GM12801 (cell line): ENCODE results near the gene PRSS58.

Experiments used
- TF ChIP-seq, protein P1 (sequence below): IDR thresholded peaks from one replicate; pipeline ENCODE4 v1.5.1; 2011; ENCODE audit warnings: control low read depth; ENCODE audit not compliant: insufficient read length; ENCODE audit errors: extremely low read depth

PRSS58 gene

DNA sequence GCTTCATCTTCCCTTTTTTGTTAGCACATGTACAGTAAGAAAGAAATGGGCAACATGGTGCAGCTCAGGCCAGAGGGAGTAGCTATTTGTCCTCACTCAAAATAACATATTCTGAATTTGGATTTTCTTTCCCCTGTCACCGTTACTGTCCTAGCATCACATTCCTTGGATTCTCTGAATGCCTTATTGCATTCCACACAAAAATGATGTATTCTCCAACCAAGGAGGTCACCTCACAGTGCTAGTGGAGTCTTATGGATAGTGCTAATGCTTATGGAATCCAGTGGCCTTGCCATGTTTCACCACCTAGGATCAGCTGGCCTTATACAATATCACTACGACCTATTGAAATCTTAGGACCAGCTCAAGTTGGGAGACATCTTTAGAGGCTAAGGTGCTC is 7.2 kb downstream of the PRSS58 start:
- TF ChIP-seq, protein P1, sequence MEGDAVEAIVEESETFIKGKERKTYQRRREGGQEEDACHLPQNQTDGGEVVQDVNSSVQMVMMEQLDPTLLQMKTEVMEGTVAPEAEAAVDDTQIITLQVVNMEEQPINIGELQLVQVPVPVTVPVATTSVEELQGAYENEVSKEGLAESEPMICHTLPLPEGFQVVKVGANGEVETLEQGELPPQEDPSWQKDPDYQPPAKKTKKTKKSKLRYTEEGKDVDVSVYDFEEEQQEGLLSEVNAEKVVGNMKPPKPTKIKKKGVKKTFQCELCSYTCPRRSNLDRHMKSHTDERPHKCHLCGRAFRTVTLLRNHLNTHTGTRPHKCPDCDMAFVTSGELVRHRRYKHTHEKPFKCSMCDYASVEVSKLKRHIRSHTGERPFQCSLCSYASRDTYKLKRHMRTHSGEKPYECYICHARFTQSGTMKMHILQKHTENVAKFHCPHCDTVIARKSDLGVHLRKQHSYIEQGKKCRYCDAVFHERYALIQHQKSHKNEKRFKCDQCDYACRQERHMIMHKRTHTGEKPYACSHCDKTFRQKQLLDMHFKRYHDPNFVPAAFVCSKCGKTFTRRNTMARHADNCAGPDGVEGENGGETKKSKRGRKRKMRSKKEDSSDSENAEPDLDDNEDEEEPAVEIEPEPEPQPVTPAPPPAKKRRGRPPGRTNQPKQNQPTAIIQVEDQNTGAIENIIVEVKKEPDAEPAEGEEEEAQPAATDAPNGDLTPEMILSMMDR: no peak

DNA sequence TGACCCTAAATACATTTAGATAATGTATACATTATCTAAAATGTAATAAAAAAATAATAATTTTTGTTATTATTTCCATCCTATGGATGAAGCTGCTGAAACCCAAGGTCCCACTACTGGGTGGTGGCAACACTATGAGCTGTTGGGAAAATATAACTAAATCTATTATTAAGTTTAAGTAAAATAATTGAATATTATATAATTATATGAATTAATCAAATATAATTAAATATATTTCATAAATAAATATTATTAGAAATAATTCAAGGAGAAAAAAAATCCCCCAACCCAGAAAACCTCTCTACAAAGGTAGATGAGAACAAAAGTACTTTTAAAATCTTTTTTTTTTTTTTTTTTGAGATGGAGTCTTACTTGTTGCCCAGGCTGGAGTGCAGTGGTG is 7.9 kb downstream of the PRSS58 start:
- TF ChIP-seq, protein P1: no peak

DNA sequence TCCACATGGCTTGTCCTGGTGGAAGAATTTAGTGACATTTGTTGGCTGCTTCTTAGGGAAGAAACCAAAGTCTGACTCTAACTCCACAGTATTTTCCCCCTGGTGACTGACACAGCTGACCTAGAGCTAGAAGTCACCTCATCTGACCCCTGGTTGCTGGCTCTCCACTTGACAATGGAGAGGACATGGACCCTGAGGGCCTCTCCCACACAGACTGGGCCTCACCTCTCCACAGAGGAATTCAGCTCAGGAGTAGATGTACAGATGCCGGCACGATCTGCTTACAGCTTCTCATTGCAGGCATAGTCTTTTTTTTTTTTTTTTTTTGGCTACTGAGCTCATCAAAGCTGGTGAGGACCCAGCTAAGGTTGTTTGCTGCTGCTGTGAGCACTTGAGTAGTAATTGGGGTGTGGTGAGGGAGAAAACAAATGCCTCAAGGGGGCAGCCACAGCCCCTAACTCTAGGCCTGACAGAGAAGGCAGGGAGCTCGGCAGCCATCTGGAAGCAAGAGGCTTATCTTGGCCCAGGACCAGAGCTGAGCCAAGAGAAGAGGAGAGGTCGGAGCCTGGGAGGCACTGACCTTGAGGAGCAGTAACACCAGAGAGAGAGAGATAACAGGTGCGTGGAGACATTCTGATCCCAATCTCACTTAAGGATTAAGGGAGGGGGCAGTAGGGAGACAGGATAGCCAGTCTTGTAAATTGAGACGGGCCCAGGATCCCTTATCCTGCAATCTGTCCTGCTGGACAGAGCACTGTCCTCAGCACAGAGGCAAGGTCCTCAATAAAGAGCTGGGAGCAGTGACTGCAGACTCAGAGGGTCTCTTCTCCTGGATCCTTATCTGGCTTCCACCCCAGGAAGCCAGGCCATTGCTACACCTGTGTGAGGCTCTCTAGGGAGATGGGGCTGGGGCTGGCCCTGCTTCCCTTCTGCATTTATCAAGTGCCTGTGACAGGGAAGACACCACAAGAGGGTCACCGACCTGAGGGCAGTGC is 9.4 kb downstream of the PRSS58 start:
- TF ChIP-seq, protein P1: no peak

DNA sequence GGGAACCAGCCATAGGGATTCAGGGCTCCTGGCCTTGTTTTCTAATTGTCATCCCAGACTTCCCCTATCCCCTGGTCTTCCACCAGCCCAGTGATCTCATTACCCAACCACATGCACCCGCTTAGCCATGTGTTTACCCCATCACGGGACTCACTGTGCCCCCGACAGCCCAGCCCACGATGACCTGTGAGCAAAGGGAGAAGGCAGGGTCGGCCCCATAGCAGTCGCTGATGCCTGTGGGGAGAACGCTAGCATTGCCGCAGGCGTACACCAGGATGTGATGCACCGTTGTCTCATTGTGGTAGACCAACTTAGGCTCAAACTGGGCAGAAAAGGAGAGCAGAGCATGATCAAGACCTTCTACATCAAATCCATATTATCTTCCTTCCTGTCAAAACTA is 14.0 kb downstream of the PRSS58 start:
- TF ChIP-seq, protein P1: no peak

DNA sequence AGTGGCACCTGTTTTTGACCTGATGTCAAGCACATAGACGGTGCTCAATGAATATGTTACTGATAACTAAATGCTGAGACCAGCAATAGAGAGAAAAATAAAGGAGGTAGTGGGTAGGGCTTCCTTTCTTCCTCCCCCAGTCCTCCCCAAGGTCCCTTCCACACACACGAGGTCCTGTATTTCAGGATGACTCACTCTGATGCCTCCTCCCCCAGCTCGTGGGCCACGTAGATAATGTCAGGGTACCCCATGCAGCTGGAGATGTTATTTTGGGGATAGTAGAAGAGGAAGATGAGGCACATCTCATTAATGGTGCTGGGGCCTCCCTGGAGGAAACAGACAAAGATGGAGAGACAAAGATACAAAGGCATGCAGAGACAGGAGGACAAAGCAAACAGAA is 17.3 kb downstream of the PRSS58 start:
- TF ChIP-seq, protein P1: no peak

DNA sequence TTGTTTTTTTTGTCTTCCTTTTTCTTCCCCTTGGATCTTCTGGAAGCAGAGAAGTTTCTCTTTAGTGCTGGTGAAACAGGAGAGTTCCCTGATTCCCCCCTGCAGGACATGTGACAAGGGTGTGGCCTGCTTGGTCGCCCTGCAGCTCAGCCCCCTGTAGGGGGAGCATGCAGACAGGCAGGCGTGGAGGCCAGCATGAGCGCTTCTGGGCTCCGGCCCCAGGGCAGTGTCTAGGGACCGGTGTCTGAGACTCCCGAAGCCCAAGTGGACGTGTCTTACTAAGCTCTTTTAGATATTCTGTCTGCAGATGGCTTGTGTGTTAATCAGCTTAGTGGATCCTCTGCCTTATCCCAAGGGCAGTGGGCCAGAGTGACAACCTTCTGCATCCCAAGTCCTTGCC is 26.1 kb downstream of the PRSS58 start:
- TF ChIP-seq, protein P1: no peak

DNA sequence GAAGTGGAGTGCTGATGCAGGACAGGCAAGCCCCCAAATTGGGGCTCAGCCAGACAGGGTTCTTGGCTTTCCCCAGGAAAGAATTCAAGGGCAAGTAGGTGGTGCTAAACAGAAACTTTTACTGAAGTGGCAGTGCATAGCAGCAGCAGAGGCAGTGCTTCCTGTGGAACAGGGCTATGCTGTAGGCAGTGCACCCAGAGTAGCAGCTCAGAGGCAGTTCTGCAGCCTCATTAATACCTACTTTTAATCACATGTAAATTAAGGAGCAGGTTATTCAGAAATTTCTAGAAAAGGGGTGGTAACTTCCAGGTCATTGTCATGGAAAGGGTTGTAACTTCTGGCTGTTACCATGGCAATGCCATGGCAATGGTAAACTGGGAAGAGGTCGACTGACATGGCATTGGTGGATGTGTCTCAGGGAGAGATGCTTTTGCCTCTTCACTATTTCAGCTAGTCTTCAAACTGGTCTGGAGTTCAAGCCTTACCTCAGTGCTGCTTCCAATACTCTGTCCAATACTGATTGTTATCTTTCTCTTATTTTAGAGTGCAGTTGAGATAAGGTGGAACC is 29.2 kb downstream of the PRSS58 start:
- TF ChIP-seq, protein P1: no peak
